HepG2 (cell line): ENCODE data around the gene SP140L. TPM values are rescaled to one million over a fixed set of nuclear protein-coding genes. Genes with fewer than 3 reads are reported as not detected.

Experiments
- HDAC2 ChIP-seq: sonication (generic); formaldehyde crosslinking; IDR thresholded peaks from 2 replicates; pipeline ENCODE4 v1.4.0; 2020; ENCODE audit warnings: missing genetic modification reagents
- IRX3 ChIP-seq: sonication (generic); formaldehyde crosslinking; IDR thresholded peaks from 2 replicates; pipeline ENCODE4 v1.8.1; 2023; ENCODE audit warnings: mild to moderate bottlenecking, low read depth, missing genetic modification reagents, borderline replicate concordance
- KLF12 ChIP-seq: sonication (generic); formaldehyde crosslinking; IDR thresholded peaks from 2 replicates; pipeline ENCODE4 v1.4.0; 2020; ENCODE audit warnings: missing genetic modification reagents, borderline replicate concordance
- KMT2A ChIP-seq: sonication (generic); formaldehyde crosslinking; IDR thresholded peaks from 2 replicates; pipeline ENCODE4 v1.4.0; 2020; ENCODE audit warnings: missing genetic modification reagents
- MIER3 ChIP-seq: IDR thresholded peaks from 2 replicates; pipeline ENCODE4 v1.6.1; 2016; ENCODE audit warnings: missing compliant biosample characterization, borderline replicate concordance
- MLLT10 ChIP-seq: sonication (generic); formaldehyde crosslinking; IDR thresholded peaks from 2 replicates; pipeline ENCODE4 v1.4.0; 2020; ENCODE audit warnings: missing genetic modification reagents
- MXD1 ChIP-seq: sonication (generic); formaldehyde crosslinking; IDR thresholded peaks from 2 replicates; pipeline ENCODE4 v1.4.0; 2020; ENCODE audit warnings: mild to moderate bottlenecking, missing genetic modification reagents
- MXD3 ChIP-seq: IDR thresholded peaks from 2 replicates; pipeline ENCODE4 v1.6.1; 2016; ENCODE audit warnings: mild to moderate bottlenecking, missing biosample characterization, missing genetic modification reagents
- MXI1 ChIP-seq: IDR thresholded peaks from 3 replicates; pipeline ENCODE4 v1.6.1; 2012; ENCODE audit warnings: low read depth, low read length, inconsistent platforms, borderline replicate concordance
- NFE2L1 ChIP-seq: sonication (generic); formaldehyde crosslinking; IDR thresholded peaks from 2 replicates; pipeline ENCODE4 v1.4.0; 2020; ENCODE audit warnings: missing genetic modification reagents, mild to moderate bottlenecking, borderline replicate concordance
- PHB2 ChIP-seq: fragments of 450-650 bp; IDR thresholded peaks from 2 replicates; pipeline ENCODE4 v1.6.1; 2018; ENCODE audit not compliant: partially characterized antibody
- UBTF ChIP-seq: sonication (generic); formaldehyde crosslinking; IDR thresholded peaks from 2 replicates; pipeline ENCODE4 v1.4.0; 2020; ENCODE audit warnings: mild to moderate bottlenecking, missing genetic modification reagents
- ZBTB25 ChIP-seq: IDR thresholded peaks from 2 replicates; pipeline ENCODE4 v1.6.1; 2018; ENCODE audit warnings: missing genetic modification reagents
- ZBTB3 ChIP-seq: sonication (generic); formaldehyde crosslinking; IDR thresholded peaks from 2 replicates; pipeline ENCODE4 v1.4.0; 2020; ENCODE audit warnings: low read depth, mild to moderate bottlenecking, moderate library complexity, missing genetic modification reagents, borderline replicate concordance
- ZNF138 ChIP-seq: sonication (generic); formaldehyde crosslinking; IDR thresholded peaks from 2 replicates; pipeline ENCODE4 v1.5.0; 2020; ENCODE audit warnings: mild to moderate bottlenecking, low read depth, missing genetic modification reagents
- ZNF260 ChIP-seq: sonication (generic); formaldehyde crosslinking; IDR thresholded peaks from 2 replicates; pipeline ENCODE4 v1.4.0; 2020; ENCODE audit warnings: missing genetic modification reagents, low read depth, mild to moderate bottlenecking, borderline replicate concordance
- ZNF276 ChIP-seq: sonication (generic); formaldehyde crosslinking; IDR thresholded peaks from 2 replicates; pipeline ENCODE4 v1.4.0; 2020; ENCODE audit warnings: mild to moderate bottlenecking, low read depth, missing genetic modification reagents
- ZNF333 ChIP-seq: sonication (generic); formaldehyde crosslinking; IDR thresholded peaks from 2 replicates; pipeline ENCODE4 v1.4.0; 2020; ENCODE audit warnings: mild to moderate bottlenecking, missing genetic modification reagents, borderline replicate concordance
- ZNF431 ChIP-seq: sonication (generic); formaldehyde crosslinking; IDR thresholded peaks from 2 replicates; pipeline ENCODE4 v1.9.0; 2022; ENCODE audit warnings: missing genetic modification reagents, low read depth, mild to moderate bottlenecking, borderline replicate concordance
- ZNF446 ChIP-seq: sonication (generic); formaldehyde crosslinking; IDR thresholded peaks from 2 replicates; pipeline ENCODE4 v1.5.0; 2020; ENCODE audit warnings: mild to moderate bottlenecking, missing genetic modification reagents
- ZNF496 ChIP-seq: sonication (generic); formaldehyde crosslinking; IDR thresholded peaks from 2 replicates; pipeline ENCODE4 v1.8.1; 2023; ENCODE audit warnings: mild to moderate bottlenecking, moderate library complexity, missing genetic modification reagents; ENCODE audit not compliant: insufficient replicate concordance
- ZNF883 ChIP-seq: sonication (generic); formaldehyde crosslinking; IDR thresholded peaks from 2 replicates; pipeline ENCODE4 v1.5.1; 2020; ENCODE audit warnings: mild to moderate bottlenecking, missing genetic modification reagents; ENCODE audit errors: not compliant biosample characterization
- polyA plus RNA-seq, 8 experiments: library from polyadenylated mRNA; depleted of rRNA in 3 of 8; stranded (reverse) in 7 of 8; unstranded in 1 of 8; fragments of >200 nt; fragmentation: Illumina TruSeq in 4 of 8; extraction: Trizol in 4 of 8; gene quantifications; 2 replicates each; pipeline versions ENCODE4 v1.2.1 to v1.2.3, GENCODE V29; 2011 to 2016; ENCODE audit warnings: low read depth in 4 of 8, missing spikeins in 1 of 8, mixed read lengths in 1 of 8; ENCODE audit not compliant: insufficient read depth in 1 of 8
- total RNA-seq, 5 experiments: library from RNA; depleted of rRNA; stranded (reverse); fragments of >200 nt; fragmentation: Illumina TruSeq; extraction: Trizol; gene quantifications; 2 replicates each; pipeline ENCODE4 v1.2.3, GENCODE V29; 2016; ENCODE audit warnings: low read depth in 1 of 5

SP140L gene
- total and polyA plus RNA-seq, 2 of the 13 experiments (the other 11 are each of a cell fraction or from before 2014, with no cell fraction given): 10.9 to 17.5 TPM

- peak; percentile 91 for TF ChIP-seq UBTF (CRISPR knock-in tag)
- no peak for TF ChIP-seq ZNF260 (CRISPR knock-in tag)
- peak; percentile 92 for TF ChIP-seq MXD1 (CRISPR knock-in tag)
- TF ChIP-seq MIER3 (CRISPR knock-in tag): no peak
- 0 out of 2 replicates have a peak, but pooled peaks have one; percentile 44 for TF ChIP-seq HDAC2
- 0 out of 2 replicates have a peak, but pooled peaks have one; percentile 87 for TF ChIP-seq ZNF333 (CRISPR knock-in tag)
- TF ChIP-seq ZNF431: 0 out of 2 replicates have a peak, but pooled peaks have one; percentile 73
- peak; percentile 66; the same call in 1 of the 2 replicates for TF ChIP-seq ZNF446 (CRISPR knock-in tag)
- TF ChIP-seq MXI1: peak; percentile 51; the same call in 1 of the 3 replicates
- TF ChIP-seq ZNF883: peak; percentile 73
- no peak; the same call in 1 of the 2 replicates for TF ChIP-seq ZNF138
- TF ChIP-seq IRX3 (CRISPR knock-in tag): peak; percentile 22; the same call in 1 of the 2 replicates
- TF ChIP-seq ZBTB3 (CRISPR knock-in tag): no peak
- peak; percentile 47; the same call in 1 of the 2 replicates for TF ChIP-seq KMT2A
- TF ChIP-seq ZBTB25 (CRISPR knock-in tag): 0 out of 2 replicates have a peak, but pooled peaks have one; percentile 20
- 0 out of 2 replicates have a peak, but pooled peaks have one; percentile 69 for TF ChIP-seq ZNF276 (CRISPR knock-in tag)
- no peak for TF ChIP-seq MLLT10 (CRISPR knock-in tag)
- TF ChIP-seq KLF12 (CRISPR knock-in tag): peak; percentile 67; the same call in 1 of the 2 replicates
- TF ChIP-seq ZNF496 (CRISPR knock-in tag): no peak
- TF ChIP-seq MXD3 (CRISPR knock-in tag): peak; percentile 75; the same call in 1 of the 2 replicates
- TF ChIP-seq PHB2: no peak
- TF ChIP-seq NFE2L1 (CRISPR knock-in tag): peak; percentile 80; the same call in 1 of the 2 replicates
These were observed 84.8 kb downstream of the SP140L start (continued) for GRCh38 chr2:230411570-230412370.
